Smooth muscle cell (in vitro differentiated cells): ENCODE data around the gene SHH. TPM values are rescaled to one million over a fixed set of nuclear protein-coding genes. Genes with fewer than 3 reads are reported as not detected.

Experiments
- DNase-seq: peaks from one replicate; lab custom pipeline; 2025; ENCODE audit not compliant: unreplicated experiment; lab: John Stamatoyannopoulos, UW
- H2AFZ ChIP-seq: fragments of 200-600 bp; sonication (generic); 2 replicates; pipeline ENCODE4 v1.6.0; 2016; ENCODE audit warnings: antibody characterized with exemption, low read depth, mild to moderate bottlenecking
- H3F3A ChIP-seq: fragments of 200-600 bp; sonication (generic); 2 replicates; pipeline ENCODE4 v1.6.0; 2017; ENCODE audit warnings: antibody characterized with exemption, low read depth
- H3K27ac ChIP-seq: fragments of 200-600 bp; sonication (generic); 2 replicates; pipeline ENCODE4 v1.5.1; 2016; ENCODE audit warnings: low read depth, mild to moderate bottlenecking
- H3K27me3 ChIP-seq: fragments of 200-600 bp; sonication (generic); 2 replicates; pipeline ENCODE4 v1.6.1; 2016; ENCODE audit warnings: low read depth, mild to moderate bottlenecking
- H3K36me3 ChIP-seq: fragments of 200-600 bp; sonication (generic); 2 replicates; pipeline ENCODE4 v1.5.1; 2016; ENCODE audit warnings: low read depth
- H3K4me1 ChIP-seq: fragments of 200-600 bp; sonication (generic); 2 replicates; pipeline ENCODE4 v1.5.1; 2016; ENCODE audit warnings: low read depth
- H3K4me2 ChIP-seq: fragments of 200-600 bp; sonication (generic); 2 replicates; pipeline ENCODE4 v1.6.0; 2016; ENCODE audit warnings: mild to moderate bottlenecking
- H3K4me3 ChIP-seq: fragments of 200-600 bp; sonication (generic); 2 replicates; pipeline ENCODE4 v1.5.1; 2016; ENCODE audit warnings: mild to moderate bottlenecking
- H3K79me2 ChIP-seq: fragments of 200-600 bp; sonication (generic); 2 replicates; pipeline ENCODE4 v1.6.0; 2016; ENCODE audit warnings: low read depth, mild to moderate bottlenecking
- H3K9ac ChIP-seq: fragments of 200-600 bp; sonication (generic); 2 replicates; pipeline ENCODE4 v1.6.0; 2016; ENCODE audit warnings: low read depth
- H3K9me3 ChIP-seq: fragments of 200-600 bp; sonication (generic); replicated peaks from 2 replicates; pipeline ENCODE4 v1.5.1; 2016; ENCODE audit warnings: low read depth
- H4K20me1 ChIP-seq: fragments of 200-600 bp; sonication (generic); 2 replicates; pipeline ENCODE4 v1.6.0; 2016; ENCODE audit warnings: low read depth
- WGBS: methylation state at CpG from one replicate; pipeline ENCODE4 v1.1.7; 2016; ENCODE audit warnings: low lambda C conversion rate; 5-methylcytosine and 5-hydroxymethylcytosine counted together
- polyA plus RNA-seq: library from polyadenylated mRNA; unstranded; fragments of >200 nt; fragmentation: Nextera tagmentation; extraction: Ambion mirVana; gene quantifications from 2 replicates; pipeline ENCODE4 v1.2.1, GENCODE V29; 2016
- total RNA-seq: library from RNA; depleted of rRNA; stranded (reverse); fragments of >200 nt; gene quantifications from 2 replicates; pipeline ENCODE4 v1.2.3, GENCODE V29; 2014
- TF ChIP-seq, protein P1 (sequence below): fragments of 200-600 bp; sonication (generic); IDR thresholded peaks from 2 replicates; pipeline ENCODE4 v1.5.1; 2017; ENCODE audit warnings: borderline replicate concordance, mild to moderate bottlenecking, antibody characterized with exemption; ENCODE audit not compliant: insufficient read depth, poor library complexity, severe bottlenecking

The SHH gene
- total and polyA plus RNA-seq, 2 experiments from 2014 or later: not detected

DNA sequence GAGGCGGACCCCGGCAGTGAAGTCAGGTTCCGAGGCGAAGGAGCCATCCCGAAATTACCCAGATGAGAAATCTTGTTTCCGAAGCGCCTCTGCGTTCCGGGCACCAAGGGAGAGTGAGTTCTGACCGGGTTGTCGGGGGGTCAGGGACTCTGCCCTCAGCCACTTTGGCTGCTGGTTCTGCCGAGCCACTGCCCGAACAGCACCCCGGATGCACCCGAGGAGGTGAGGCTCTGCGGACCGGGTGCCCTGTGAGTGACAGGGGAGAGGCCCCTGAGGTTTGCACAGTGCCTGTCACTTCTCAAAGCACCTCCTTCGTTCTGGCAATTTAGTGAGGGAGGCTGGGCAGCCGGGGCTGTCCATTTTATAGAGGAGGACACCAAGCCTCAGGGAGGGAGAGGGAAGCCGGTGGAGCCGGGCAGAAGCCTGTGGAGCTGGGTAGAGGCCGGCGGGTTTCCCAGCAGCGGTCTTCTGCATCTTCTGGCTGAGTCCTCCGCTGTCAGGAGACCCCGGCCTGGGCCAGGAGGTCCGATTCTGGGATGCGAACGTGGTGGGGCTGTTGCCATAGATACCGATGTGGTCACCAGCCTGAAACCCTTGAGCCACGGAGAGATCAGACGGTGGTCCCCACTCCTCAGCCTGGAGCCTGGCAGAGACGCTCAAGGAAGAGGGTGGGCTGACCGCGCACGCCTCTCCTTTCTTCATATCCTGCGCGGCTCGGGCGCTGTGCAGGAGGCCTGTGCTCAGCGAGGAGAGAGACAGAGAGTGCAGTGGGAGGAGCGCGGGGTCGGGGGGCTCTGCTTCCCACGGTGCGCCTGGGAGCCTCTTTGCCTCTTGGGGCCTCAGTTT, 18.9 kb upstream of the SHH start:
- no peaks in the 10 kb centered on the region for H3K79me2 ChIP-seq
- no peaks in the 10 kb centered on the region for H3K36me3 ChIP-seq
- H3K27me3 ChIP-seq: peaks cover 4% of the 10 kb centered on the region
- TF ChIP-seq, protein P1, sequence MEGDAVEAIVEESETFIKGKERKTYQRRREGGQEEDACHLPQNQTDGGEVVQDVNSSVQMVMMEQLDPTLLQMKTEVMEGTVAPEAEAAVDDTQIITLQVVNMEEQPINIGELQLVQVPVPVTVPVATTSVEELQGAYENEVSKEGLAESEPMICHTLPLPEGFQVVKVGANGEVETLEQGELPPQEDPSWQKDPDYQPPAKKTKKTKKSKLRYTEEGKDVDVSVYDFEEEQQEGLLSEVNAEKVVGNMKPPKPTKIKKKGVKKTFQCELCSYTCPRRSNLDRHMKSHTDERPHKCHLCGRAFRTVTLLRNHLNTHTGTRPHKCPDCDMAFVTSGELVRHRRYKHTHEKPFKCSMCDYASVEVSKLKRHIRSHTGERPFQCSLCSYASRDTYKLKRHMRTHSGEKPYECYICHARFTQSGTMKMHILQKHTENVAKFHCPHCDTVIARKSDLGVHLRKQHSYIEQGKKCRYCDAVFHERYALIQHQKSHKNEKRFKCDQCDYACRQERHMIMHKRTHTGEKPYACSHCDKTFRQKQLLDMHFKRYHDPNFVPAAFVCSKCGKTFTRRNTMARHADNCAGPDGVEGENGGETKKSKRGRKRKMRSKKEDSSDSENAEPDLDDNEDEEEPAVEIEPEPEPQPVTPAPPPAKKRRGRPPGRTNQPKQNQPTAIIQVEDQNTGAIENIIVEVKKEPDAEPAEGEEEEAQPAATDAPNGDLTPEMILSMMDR: no peak
- H3F3A ChIP-seq: no peaks in the 10 kb centered on the region
- no peak overlapping the region for H3K4me3 ChIP-seq
- H2AFZ ChIP-seq: no peak overlapping the region
- H3K27ac ChIP-seq: no peak overlapping the region
- H3K9me3 ChIP-seq: no peaks in the 10 kb centered on the region
- H3K9ac ChIP-seq: no peak overlapping the region
- no peaks in the 10 kb centered on the region for H3K4me1 ChIP-seq
- H4K20me1 ChIP-seq: no peaks in the 10 kb centered on the region
- H3K4me2 ChIP-seq: no peak overlapping the region
- WGBS: 91% methylated on average over 46 of the region's 46 CpGs
- no peak for DNase-seq

- H3K27ac ChIP-seq: no peak overlapping the region
- H3K4me2 ChIP-seq: no peak overlapping the region
- H3K4me3 ChIP-seq: no peak overlapping the region
- WGBS: 88% methylated on average over 17 of the region's 17 CpGs
- H3F3A ChIP-seq: no peaks in the 10 kb centered on the region
- no peak overlapping the region for H2AFZ ChIP-seq
- DNase-seq: no peak
- peaks cover 9% of the 10 kb centered on the region for H3K27me3 ChIP-seq
- no peaks in the 10 kb centered on the region for H4K20me1 ChIP-seq
- no peaks in the 10 kb centered on the region for H3K9me3 ChIP-seq
- H3K4me1 ChIP-seq: no peaks in the 10 kb centered on the region
- TF ChIP-seq, protein P1: no peak
- no peaks in the 10 kb centered on the region for H3K79me2 ChIP-seq
- no peak overlapping the region for H3K9ac ChIP-seq
- no peaks in the 10 kb centered on the region for H3K36me3 ChIP-seq
These were observed 17.7 kb upstream of the SHH start for GRCh38 chr7:155829796-155830470.

GRCh38 chr7:155825336-155825735, 13.1 kb upstream of the SHH start:
- WGBS: 81% methylated on average over 3 of the region's 3 CpGs
- Histone ChIP-seq H3F3A (no peaks in the 10 kb centered on the region), H3K27me3 (peaks cover 33% of the 10 kb centered on the region), H3K4me2 (no peak overlapping the region), H3K9ac (no peak overlapping the region), H4K20me1 (no peaks in the 10 kb centered on the region), H2AFZ (no peak overlapping the region), H3K4me3 (no peak overlapping the region), H3K79me2 (no peaks in the 10 kb centered on the region), H3K36me3 (no peaks in the 10 kb centered on the region), H3K4me1 (no peaks in the 10 kb centered on the region), H3K27ac (no peak overlapping the region), H3K9me3 (no peaks in the 10 kb centered on the region)
- no peak for DNase-seq
- TF ChIP-seq, protein P1: no peak
